ENCODE results near the gene SLX4IP. TPM values are rescaled to one million over a fixed set of nuclear protein-coding genes. Genes with fewer than 3 reads are reported as not detected.

Gene SLX4IP
- total RNA-seq, 1 experiment from 2014 or later, result 7.4 TPM

DNA sequence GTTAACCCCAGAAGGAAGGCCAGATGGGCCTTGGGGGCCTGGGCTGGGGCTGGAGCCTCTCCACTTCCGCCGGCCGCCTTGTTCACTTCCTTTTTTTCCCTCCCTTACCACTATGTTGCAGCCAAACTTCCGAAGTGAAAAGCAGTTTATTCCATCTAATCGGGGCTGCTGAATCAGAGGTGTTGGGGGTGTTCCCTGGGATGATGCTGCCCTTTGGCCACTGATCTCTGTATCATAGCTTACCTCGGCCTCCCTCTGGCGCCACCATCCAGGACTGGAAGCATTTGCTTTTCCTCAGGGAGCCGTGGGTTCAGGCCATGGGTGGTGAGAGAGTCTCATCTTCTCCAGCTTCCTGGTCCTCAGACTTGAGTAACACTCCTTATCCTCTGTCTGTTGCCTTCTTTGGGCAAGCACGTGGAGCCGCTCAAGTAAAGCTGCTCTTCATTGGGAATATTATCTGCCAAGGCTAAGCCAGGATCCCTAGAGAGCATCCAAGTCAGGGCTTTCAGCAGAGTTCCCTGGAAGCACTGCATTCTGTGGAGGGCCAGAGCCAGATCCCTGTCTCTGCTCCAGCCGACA lies 39.6 kb downstream of the SLX4IP start (continued):
- TF ChIP-seq, protein P1, sequence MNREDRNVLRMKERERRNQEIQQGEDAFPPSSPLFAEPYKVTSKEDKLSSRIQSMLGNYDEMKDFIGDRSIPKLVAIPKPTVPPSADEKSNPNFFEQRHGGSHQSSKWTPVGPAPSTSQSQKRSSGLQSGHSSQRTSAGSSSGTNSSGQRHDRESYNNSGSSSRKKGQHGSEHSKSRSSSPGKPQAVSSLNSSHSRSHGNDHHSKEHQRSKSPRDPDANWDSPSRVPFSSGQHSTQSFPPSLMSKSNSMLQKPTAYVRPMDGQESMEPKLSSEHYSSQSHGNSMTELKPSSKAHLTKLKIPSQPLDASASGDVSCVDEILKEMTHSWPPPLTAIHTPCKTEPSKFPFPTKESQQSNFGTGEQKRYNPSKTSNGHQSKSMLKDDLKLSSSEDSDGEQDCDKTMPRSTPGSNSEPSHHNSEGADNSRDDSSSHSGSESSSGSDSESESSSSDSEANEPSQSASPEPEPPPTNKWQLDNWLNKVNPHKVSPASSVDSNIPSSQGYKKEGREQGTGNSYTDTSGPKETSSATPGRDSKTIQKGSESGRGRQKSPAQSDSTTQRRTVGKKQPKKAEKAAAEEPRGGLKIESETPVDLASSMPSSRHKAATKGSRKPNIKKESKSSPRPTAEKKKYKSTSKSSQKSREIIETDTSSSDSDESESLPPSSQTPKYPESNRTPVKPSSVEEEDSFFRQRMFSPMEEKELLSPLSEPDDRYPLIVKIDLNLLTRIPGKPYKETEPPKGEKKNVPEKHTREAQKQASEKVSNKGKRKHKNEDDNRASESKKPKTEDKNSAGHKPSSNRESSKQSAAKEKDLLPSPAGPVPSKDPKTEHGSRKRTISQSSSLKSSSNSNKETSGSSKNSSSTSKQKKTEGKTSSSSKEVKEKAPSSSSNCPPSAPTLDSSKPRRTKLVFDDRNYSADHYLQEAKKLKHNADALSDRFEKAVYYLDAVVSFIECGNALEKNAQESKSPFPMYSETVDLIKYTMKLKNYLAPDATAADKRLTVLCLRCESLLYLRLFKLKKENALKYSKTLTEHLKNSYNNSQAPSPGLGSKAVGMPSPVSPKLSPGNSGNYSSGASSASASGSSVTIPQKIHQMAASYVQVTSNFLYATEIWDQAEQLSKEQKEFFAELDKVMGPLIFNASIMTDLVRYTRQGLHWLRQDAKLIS (CRISPR knock-in tag; IDR thresholded peaks at IDR 0.05; ENCODE audit: borderline replicate concordance), result no peak
- TF ChIP-seq, protein P2, sequence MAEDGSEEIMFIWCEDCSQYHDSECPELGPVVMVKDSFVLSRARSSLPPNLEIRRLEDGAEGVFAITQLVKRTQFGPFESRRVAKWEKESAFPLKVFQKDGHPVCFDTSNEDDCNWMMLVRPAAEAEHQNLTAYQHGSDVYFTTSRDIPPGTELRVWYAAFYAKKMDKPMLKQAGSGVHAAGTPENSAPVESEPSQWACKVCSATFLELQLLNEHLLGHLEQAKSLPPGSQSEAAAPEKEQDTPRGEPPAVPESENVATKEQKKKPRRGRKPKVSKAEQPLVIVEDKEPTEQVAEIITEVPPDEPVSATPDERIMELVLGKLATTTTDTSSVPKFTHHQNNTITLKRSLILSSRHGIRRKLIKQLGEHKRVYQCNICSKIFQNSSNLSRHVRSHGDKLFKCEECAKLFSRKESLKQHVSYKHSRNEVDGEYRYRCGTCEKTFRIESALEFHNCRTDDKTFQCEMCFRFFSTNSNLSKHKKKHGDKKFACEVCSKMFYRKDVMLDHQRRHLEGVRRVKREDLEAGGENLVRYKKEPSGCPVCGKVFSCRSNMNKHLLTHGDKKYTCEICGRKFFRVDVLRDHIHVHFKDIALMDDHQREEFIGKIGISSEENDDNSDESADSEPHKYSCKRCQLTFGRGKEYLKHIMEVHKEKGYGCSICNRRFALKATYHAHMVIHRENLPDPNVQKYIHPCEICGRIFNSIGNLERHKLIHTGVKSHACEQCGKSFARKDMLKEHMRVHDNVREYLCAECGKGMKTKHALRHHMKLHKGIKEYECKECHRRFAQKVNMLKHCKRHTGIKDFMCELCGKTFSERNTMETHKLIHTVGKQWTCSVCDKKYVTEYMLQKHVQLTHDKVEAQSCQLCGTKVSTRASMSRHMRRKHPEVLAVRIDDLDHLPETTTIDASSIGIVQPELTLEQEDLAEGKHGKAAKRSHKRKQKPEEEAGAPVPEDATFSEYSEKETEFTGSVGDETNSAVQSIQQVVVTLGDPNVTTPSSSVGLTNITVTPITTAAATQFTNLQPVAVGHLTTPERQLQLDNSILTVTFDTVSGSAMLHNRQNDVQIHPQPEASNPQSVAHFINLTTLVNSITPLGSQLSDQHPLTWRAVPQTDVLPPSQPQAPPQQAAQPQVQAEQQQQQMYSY (CRISPR knock-in tag; IDR thresholded peaks at IDR 0.05), result no peak

DNA sequence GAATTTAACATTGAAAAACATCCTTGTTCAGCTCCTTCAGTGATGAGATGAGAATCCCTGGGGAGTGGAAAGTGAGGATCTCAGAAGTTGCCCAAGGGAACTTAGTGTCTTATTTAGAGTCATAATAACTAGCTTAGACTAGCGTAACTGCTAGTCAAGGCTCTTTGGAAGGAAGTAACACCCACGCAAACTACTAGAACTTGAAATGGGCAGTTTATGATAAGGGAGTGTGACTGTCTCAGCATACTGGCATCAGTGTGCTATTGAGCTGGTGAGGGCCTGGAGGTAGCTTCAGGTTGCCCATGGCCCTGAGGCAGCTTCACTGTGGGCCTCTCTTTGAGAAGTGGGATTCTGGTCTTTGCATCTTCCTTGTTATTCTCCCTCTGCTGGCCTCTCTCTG lies 40.1 kb downstream of the SLX4IP start:
- H3K36me3 Mint-ChIP-seq, result no peaks in the 10 kb centered on the region
- H3K27ac Mint-ChIP-seq, result no peak overlapping the region
- no peak overlapping the region for H3K4me3 Mint-ChIP-seq
- CTCF ChIA-PET, result interaction anchor here (1.2 to 2.7 kb wide), 3 partner anchors 13 to 61 kb away, joined by 4 to 15 read pairs (median 5); partner anchors contain the start of gene MKKS
- ATAC-seq (no peak), DNase-seq (ENCODE audit: low spot score) (no peak)
- no peaks in the 10 kb centered on the region for H3K9me3 Mint-ChIP-seq
- TF ChIP-seq ZNF396 (CRISPR knock-in tag; IDR thresholded peaks at IDR 0.05; ENCODE audit: borderline replicate concordance), result no peak
- TF ChIP-seq, protein P3, sequence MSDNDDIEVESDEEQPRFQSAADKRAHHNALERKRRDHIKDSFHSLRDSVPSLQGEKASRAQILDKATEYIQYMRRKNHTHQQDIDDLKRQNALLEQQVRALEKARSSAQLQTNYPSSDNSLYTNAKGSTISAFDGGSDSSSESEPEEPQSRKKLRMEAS (CRISPR knock-in tag; IDR thresholded peaks at IDR 0.05), result no peak
- TF ChIP-seq, protein P1 (CRISPR knock-in tag; IDR thresholded peaks at IDR 0.05; ENCODE audit: borderline replicate concordance), result no peak
- no peak for TF ChIP-seq ZNF219 (CRISPR knock-in tag; IDR thresholded peaks at IDR 0.05; ENCODE audit: borderline replicate concordance)
- no peak for TF ChIP-seq ZNF121 (CRISPR knock-in tag; IDR thresholded peaks at IDR 0.05)
- peaks cover 42% of the 10 kb centered on the region for H3K4me1 Mint-ChIP-seq
- H3K27me3 Mint-ChIP-seq (ENCODE audit: low read depth), result no peaks in the 10 kb centered on the region
- POLR2A ChIA-PET, result no interaction called here

DNA sequence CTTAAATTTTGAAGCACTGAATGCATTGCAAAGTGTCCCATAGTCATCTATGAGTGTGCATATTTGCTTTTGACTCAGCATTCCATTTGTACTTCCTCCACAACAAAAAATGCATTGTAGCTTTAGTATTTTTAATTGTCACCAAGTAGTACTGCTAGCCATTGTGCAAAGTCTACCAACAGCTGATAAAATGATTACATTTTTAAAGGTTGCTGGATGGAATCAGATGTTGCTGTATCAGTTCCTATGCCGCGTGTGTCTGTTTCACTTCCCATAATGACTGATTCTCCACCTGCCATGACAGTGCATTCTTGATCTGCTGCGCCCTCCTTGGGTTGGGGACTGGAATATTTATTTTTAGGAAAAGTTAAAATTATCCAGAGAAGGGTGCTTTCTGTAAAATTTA lies 41.2 kb downstream of the SLX4IP start:
- DNase-seq (ENCODE audit: low spot score) (no peak), ATAC-seq (no peak)
- Mint-ChIP-seq H3K4me3 (no peak overlapping the region), H3K4me1 (peaks cover 33% of the 10 kb centered on the region), H3K9me3 (no peaks in the 10 kb centered on the region), H3K27ac (no peak overlapping the region), H3K27me3 (ENCODE audit: low read depth) (no peaks in the 10 kb centered on the region), H3K36me3 (no peaks in the 10 kb centered on the region)
- ChIA-PET CTCF (interaction anchor here (0.7 kb wide), 1 partner anchor 174 kb away, joined by 4 read pairs; no protein-coding TSS in a partner anchor), POLR2A (no interaction called here)
- TF ChIP-seq, protein P4, sequence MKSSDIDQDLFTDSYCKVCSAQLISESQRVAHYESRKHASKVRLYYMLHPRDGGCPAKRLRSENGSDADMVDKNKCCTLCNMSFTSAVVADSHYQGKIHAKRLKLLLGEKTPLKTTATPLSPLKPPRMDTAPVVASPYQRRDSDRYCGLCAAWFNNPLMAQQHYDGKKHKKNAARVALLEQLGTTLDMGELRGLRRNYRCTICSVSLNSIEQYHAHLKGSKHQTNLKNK (CRISPR knock-in tag; IDR thresholded peaks at IDR 0.05), result no peak
- TF ChIP-seq ZNF317 (CRISPR knock-in tag; IDR thresholded peaks at IDR 0.05; ENCODE audit: borderline replicate concordance, low read depth) (no peak), ETV6 (CRISPR knock-in tag; IDR thresholded peaks at IDR 0.05) (no peak), OVOL2 (CRISPR knock-in tag; IDR thresholded peaks at IDR 0.05; ENCODE audit: borderline replicate concordance) (no peak), TEAD4 (CRISPR knock-in tag; IDR thresholded peaks at IDR 0.05) (no peak), GTF2I (CRISPR knock-in tag; conservative IDR thresholded peaks at IDR 0.05) (no peak)
- TF ChIP-seq, protein P5, sequence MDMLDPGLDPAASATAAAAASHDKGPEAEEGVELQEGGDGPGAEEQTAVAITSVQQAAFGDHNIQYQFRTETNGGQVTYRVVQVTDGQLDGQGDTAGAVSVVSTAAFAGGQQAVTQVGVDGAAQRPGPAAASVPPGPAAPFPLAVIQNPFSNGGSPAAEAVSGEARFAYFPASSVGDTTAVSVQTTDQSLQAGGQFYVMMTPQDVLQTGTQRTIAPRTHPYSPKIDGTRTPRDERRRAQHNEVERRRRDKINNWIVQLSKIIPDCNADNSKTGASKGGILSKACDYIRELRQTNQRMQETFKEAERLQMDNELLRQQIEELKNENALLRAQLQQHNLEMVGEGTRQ (CRISPR knock-in tag; IDR thresholded peaks at IDR 0.05), result no peak
- TF ChIP-seq, protein P6, sequence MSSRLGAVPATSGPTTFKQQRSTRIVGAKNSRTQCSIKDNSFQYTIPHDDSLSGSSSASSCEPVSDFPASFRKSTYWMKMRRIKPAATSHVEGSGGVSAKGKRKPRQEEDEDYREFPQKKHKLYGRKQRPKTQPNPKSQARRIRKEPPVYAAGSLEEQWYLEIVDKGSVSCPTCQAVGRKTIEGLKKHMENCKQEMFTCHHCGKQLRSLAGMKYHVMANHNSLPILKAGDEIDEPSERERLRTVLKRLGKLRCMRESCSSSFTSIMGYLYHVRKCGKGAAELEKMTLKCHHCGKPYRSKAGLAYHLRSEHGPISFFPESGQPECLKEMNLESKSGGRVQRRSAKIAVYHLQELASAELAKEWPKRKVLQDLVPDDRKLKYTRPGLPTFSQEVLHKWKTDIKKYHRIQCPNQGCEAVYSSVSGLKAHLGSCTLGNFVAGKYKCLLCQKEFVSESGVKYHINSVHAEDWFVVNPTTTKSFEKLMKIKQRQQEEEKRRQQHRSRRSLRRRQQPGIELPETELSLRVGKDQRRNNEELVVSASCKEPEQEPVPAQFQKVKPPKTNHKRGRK (CRISPR knock-in tag; IDR thresholded peaks at IDR 0.05; ENCODE audit: borderline replicate concordance), result no peak
- TF ChIP-seq, protein P3 (CRISPR knock-in tag; IDR thresholded peaks at IDR 0.05), result no peak

All from WTC11 (cell line).